Choroid plexus epithelial cell (primary cell): ENCODE results near the gene LRP2.

ENCODE experiments used
- DNase-seq: peaks from one replicate; pipeline ENCODE4 v3.0.0-alpha.2; 2010; ENCODE audit warnings: low read depth
- H3K4me3 ChIP-seq: 2 replicates; pipeline ENCODE4 v1.5.1; 2011; ENCODE audit warnings: low read depth, mild to moderate bottlenecking, control low read depth, low read length, moderate library complexity
- CTCF ChIP-seq: conservative IDR thresholded peaks from 2 replicates; pipeline ENCODE4 v1.5.1; 2011; ENCODE audit warnings: low read depth, mild to moderate bottlenecking, control low read depth, inconsistent platforms, low read length, moderate library complexity

Gene LRP2

GRCh38 chr2:169095621-169096105 is 266.7 kb downstream of the LRP2 start:
- peak; percentile 92 for DNase-seq
- TF ChIP-seq CTCF = no peak
- no peak overlapping the region for H3K4me3 ChIP-seq

- no peak for TF ChIP-seq CTCF
- no peak for DNase-seq
- H3K4me3 ChIP-seq = no peak overlapping the region
Measured at GRCh38 chr2:169094676-169095075, 267.7 kb downstream of the LRP2 start.

GRCh38 chr2:169093535-169093934 is 268.8 kb downstream of the LRP2 start:
- no peak overlapping the region for H3K4me3 ChIP-seq
- TF ChIP-seq CTCF = no peak
- DNase-seq = peak; percentile 60

- no peak overlapping the region for H3K4me3 ChIP-seq
- peak; percentile 90 for DNase-seq
- no peak for TF ChIP-seq CTCF
Measured at GRCh38 chr2:169091761-169092519, 270.4 kb downstream of the LRP2 start.

- DNase-seq = no peak
- TF ChIP-seq CTCF = no peak
- no peak overlapping the region for H3K4me3 ChIP-seq
Measured at GRCh38 chr2:169091256-169091655, 271.1 kb downstream of the LRP2 start.

GRCh38 chr2:169090133-169090820 is 272.1 kb downstream of the LRP2 start:
- no peak overlapping the region for H3K4me3 ChIP-seq
- DNase-seq = no peak
- TF ChIP-seq CTCF = no peak
